ENCODE data around the gene KCTD20.

Gene KCTD20

GRCh38 chr6:36488221-36488620, 45.4 kb downstream of the KCTD20 start:
- TF ChIP-seq RAD21 (IDR thresholded peaks at IDR 0.05; ENCODE audit: low read depth) (no peak), CREB1 (IDR thresholded peaks at IDR 0.05; ENCODE audit: low read depth) (no peak), YY1 (IDR thresholded peaks at IDR 0.05; ENCODE audit: low read depth) (no peak), TCF12 (IDR thresholded peaks at IDR 0.05; ENCODE audit: low read depth) (no peak)

GRCh38 chr6:36489426-36489825, 46.6 kb downstream of the KCTD20 start:
- TF ChIP-seq EGR1 (IDR thresholded peaks at IDR 0.05) (no peak), TEAD4 (IDR thresholded peaks at IDR 0.05) (no peak), EP300 (IDR thresholded peaks at IDR 0.05; ENCODE audit: borderline replicate concordance) (no peak), MAX (IDR thresholded peaks at IDR 0.05) (no peak), REST (IDR thresholded peaks at IDR 0.05; ENCODE audit: low read depth) (no peak), FOXM1 (IDR thresholded peaks at IDR 0.05; ENCODE audit: borderline replicate concordance, low read depth) (no peak), YY1 (IDR thresholded peaks at IDR 0.05; ENCODE audit: low read depth) (no peak)

- TF ChIP-seq REST (IDR thresholded peaks at IDR 0.05; ENCODE audit: low read depth) = peak; percentile 62
- no peak for TF ChIP-seq USF1 (IDR thresholded peaks at IDR 0.05)
- no peak for TF ChIP-seq EGR1 (IDR thresholded peaks at IDR 0.05)
- TF ChIP-seq EP300 (IDR thresholded peaks at IDR 0.05; ENCODE audit: borderline replicate concordance) = no peak
- TF ChIP-seq NFIC (IDR thresholded peaks at IDR 0.05) = no peak
- TF ChIP-seq RAD21 (IDR thresholded peaks at IDR 0.05; ENCODE audit: low read depth) = no peak
- TF ChIP-seq ZBTB7A (IDR thresholded peaks at IDR 0.05; ENCODE audit: low read depth) = no peak
- no peak for TF ChIP-seq CEBPB (IDR thresholded peaks at IDR 0.05)
Measured at GRCh38 chr6:36491378-36491965, 48.7 kb downstream of the KCTD20 start.

GRCh38 chr6:36492092-36492491, 49.3 kb downstream of the KCTD20 start:
- TF ChIP-seq ZBTB7A (IDR thresholded peaks at IDR 0.05; ENCODE audit: low read depth) (no peak), NFIC (IDR thresholded peaks at IDR 0.05) (0 out of 2 replicates have a peak, but pooled peaks have one; percentile 27)

- no peak for TF ChIP-seq REST (IDR thresholded peaks at IDR 0.05; ENCODE audit: low read depth)
- TF ChIP-seq MAX (IDR thresholded peaks at IDR 0.05) = no peak
- TF ChIP-seq TAF1 (IDR thresholded peaks at IDR 0.05; ENCODE audit: low read depth) = no peak
- TF ChIP-seq USF1 (IDR thresholded peaks at IDR 0.05) = no peak
- TF ChIP-seq FOXM1 (IDR thresholded peaks at IDR 0.05; ENCODE audit: borderline replicate concordance, low read depth) = no peak
- no peak for TF ChIP-seq CREB1 (IDR thresholded peaks at IDR 0.05; ENCODE audit: low read depth)
- no peak for TF ChIP-seq TEAD4 (IDR thresholded peaks at IDR 0.05)
- no peak for TF ChIP-seq EGR1 (IDR thresholded peaks at IDR 0.05)
- no peak for TF ChIP-seq TCF12 (IDR thresholded peaks at IDR 0.05; ENCODE audit: low read depth)
- TF ChIP-seq RAD21 (IDR thresholded peaks at IDR 0.05; ENCODE audit: low read depth) = no peak
- no peak for TF ChIP-seq NFIC (IDR thresholded peaks at IDR 0.05)
- TF ChIP-seq ZBTB7A (IDR thresholded peaks at IDR 0.05; ENCODE audit: low read depth) = no peak
Measured at GRCh38 chr6:36492621-36493020, 49.8 kb downstream of the KCTD20 start.
